WTC11 (cell line): ENCODE results near the gene PBOV1. TPM values are rescaled to one million over a fixed set of nuclear protein-coding genes. Genes with fewer than 3 reads are reported as not detected.

Experiments used
- ATAC-seq: fragments of 200-7000 bp; cut with Tn5 transposase; 2 replicates; pipeline ENCODE4 v1.10.0; 2021; ENCODE audit warnings: mild to moderate bottlenecking, moderate library complexity
- CTCF ChIA-PET: fragments of 300-600 bp; sonication (Branson Sonifier 250); formaldehyde crosslinking; loops from one replicate; lab custom pipeline; 2021; ENCODE audit warnings: antibody characterized with exemption; lab: Charles Lee
- POLR2A ChIA-PET: fragments of 350-600 bp; sonication (Branson Sonifier 250); formaldehyde crosslinking; loops from one replicate; lab custom pipeline; 2021; ENCODE audit warnings: antibody characterized with exemption; lab: Charles Lee
- DNase-seq: peaks from one replicate; pipeline ENCODE4 v3.0.0; 2021; ENCODE audit warnings: low spot score
- H3K27ac Mint-ChIP-seq: 2 replicates; pipeline ENCODE4 v1.8.0; 2021; ENCODE audit warnings: mixed read lengths
- H3K27me3 Mint-ChIP-seq: 2 replicates; pipeline ENCODE4 v1.8.0; 2021; ENCODE audit warnings: low read depth, mild to moderate bottlenecking, moderate library complexity, mixed read lengths
- H3K36me3 Mint-ChIP-seq: 2 replicates; pipeline ENCODE4 v1.8.0; 2021; ENCODE audit warnings: mixed read lengths
- H3K4me1 Mint-ChIP-seq: 2 replicates; pipeline ENCODE4 v1.8.0; 2022; ENCODE audit warnings: mixed read lengths
- H3K4me3 Mint-ChIP-seq: 2 replicates; pipeline ENCODE4 v1.8.0; 2021; ENCODE audit warnings: mild to moderate bottlenecking, moderate library complexity, mixed read lengths
- H3K9me3 Mint-ChIP-seq: 2 replicates; pipeline ENCODE4 v1.8.0; 2021; ENCODE audit warnings: mixed read lengths
- ARID4B ChIP-seq: sonication (generic); formaldehyde crosslinking; IDR thresholded peaks from 2 replicates; pipeline ENCODE4 v1.8.0; 2023; ENCODE audit warnings: missing genetic modification reagents, mild to moderate bottlenecking, borderline replicate concordance
- ESRRA ChIP-seq: sonication (generic); formaldehyde crosslinking; IDR thresholded peaks from 2 replicates; pipeline ENCODE4 v1.8.1; 2022; ENCODE audit warnings: mild to moderate bottlenecking, missing genetic modification reagents, borderline replicate concordance
- FOXP4 ChIP-seq: sonication (generic); formaldehyde crosslinking; IDR thresholded peaks from 2 replicates; pipeline ENCODE4 v1.8.0; 2022; ENCODE audit warnings: mild to moderate bottlenecking, missing genetic modification reagents
- GABPB1 ChIP-seq: sonication (generic); formaldehyde crosslinking; IDR thresholded peaks from 2 replicates; pipeline ENCODE4 v1.8.1; 2023; ENCODE audit warnings: mild to moderate bottlenecking, missing genetic modification reagents
- JUN ChIP-seq: sonication (generic); formaldehyde crosslinking; IDR thresholded peaks from 2 replicates; pipeline ENCODE4 v1.8.0; 2023; ENCODE audit warnings: mild to moderate bottlenecking, missing genetic modification reagents
- MAX ChIP-seq: sonication (generic); formaldehyde crosslinking; IDR thresholded peaks from 2 replicates; pipeline ENCODE4 v1.8.0; 2022; ENCODE audit warnings: mild to moderate bottlenecking, missing genetic modification reagents
- NFATC4 ChIP-seq: fragments of 250-450 bp; sonication (Bioruptor Pico); IDR thresholded peaks from 2 replicates; pipeline ENCODE4 v1.9.0; 2021; ENCODE audit warnings: mild to moderate bottlenecking
- NFE2L1 ChIP-seq: sonication (generic); formaldehyde crosslinking; IDR thresholded peaks from 2 replicates; pipeline ENCODE4 v1.8.1; 2023; ENCODE audit warnings: missing genetic modification reagents
- PREB ChIP-seq: sonication (generic); formaldehyde crosslinking; IDR thresholded peaks from 2 replicates; pipeline ENCODE4 v1.8.1; 2022; ENCODE audit warnings: mild to moderate bottlenecking, missing genetic modification reagents, moderate library complexity, borderline replicate concordance
- PRRX2 ChIP-seq: fragments of 250-450 bp; sonication (Bioruptor Pico); IDR thresholded peaks from 2 replicates; pipeline ENCODE4 v1.8.0; 2021; ENCODE audit warnings: mild to moderate bottlenecking
- RELA ChIP-seq: sonication (generic); formaldehyde crosslinking; IDR thresholded peaks from 2 replicates; pipeline ENCODE4 v1.8.1; 2022; ENCODE audit warnings: missing genetic modification reagents, mild to moderate bottlenecking, borderline replicate concordance
- RORB ChIP-seq: fragments of 250-450 bp; sonication (Bioruptor Pico); IDR thresholded peaks from 2 replicates; pipeline ENCODE4 v1.9.0; 2021; ENCODE audit warnings: mild to moderate bottlenecking
- ZBTB21 ChIP-seq: sonication (generic); formaldehyde crosslinking; IDR thresholded peaks from 2 replicates; pipeline ENCODE4 v1.8.1; 2023; ENCODE audit warnings: mild to moderate bottlenecking, missing genetic modification reagents, borderline replicate concordance
- ZNF423 ChIP-seq: fragments of 250-450 bp; sonication (Bioruptor Pico); IDR thresholded peaks from 2 replicates; pipeline ENCODE4 v2.1.2; 2022; ENCODE audit warnings: mild to moderate bottlenecking, moderate library complexity
- ZNF425 ChIP-seq: fragments of 250-450 bp; sonication (Bioruptor Pico); conservative IDR thresholded peaks from 2 replicates; pipeline ENCODE4 v1.9.0; 2021; ENCODE audit warnings: mild to moderate bottlenecking
- ZNF512 ChIP-seq: sonication (generic); formaldehyde crosslinking; IDR thresholded peaks from 2 replicates; pipeline ENCODE4 v1.8.1; 2022; ENCODE audit warnings: missing genetic modification reagents, borderline replicate concordance
- total RNA-seq: library from RNA; stranded (reverse); gene quantifications from 3 replicates; pipeline ENCODE4 v1.2.3, GENCODE V29; 2021
- TF ChIP-seq, protein P1 (sequence below): sonication (generic); formaldehyde crosslinking; IDR thresholded peaks from 2 replicates; pipeline ENCODE4 v1.8.1; 2023; ENCODE audit warnings: mild to moderate bottlenecking, missing genetic modification reagents, borderline replicate concordance

PBOV1 gene
- total RNA-seq, 1 experiment from 2014 or later: not detected

DNA sequence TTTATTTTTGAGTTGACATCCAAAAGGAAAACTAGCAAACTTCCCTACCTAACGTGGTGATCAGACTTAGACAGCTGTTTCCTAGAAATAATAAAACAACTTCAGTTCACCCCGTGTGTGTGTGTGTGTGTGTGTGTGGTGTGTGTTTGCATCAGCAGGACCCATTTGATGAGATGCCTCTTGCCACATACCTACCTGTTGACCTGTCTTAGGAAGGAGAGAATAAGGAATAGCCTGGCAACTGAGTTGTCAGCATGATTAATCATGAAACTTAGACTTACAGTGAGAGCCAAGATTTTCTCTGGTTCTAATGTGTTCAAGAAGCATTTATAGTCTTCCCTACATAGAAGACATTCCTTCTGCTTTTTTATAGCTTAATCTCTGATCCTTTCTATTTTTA is 16.1 kb upstream of the PBOV1 start (continued):
- TF ChIP-seq, protein P1, sequence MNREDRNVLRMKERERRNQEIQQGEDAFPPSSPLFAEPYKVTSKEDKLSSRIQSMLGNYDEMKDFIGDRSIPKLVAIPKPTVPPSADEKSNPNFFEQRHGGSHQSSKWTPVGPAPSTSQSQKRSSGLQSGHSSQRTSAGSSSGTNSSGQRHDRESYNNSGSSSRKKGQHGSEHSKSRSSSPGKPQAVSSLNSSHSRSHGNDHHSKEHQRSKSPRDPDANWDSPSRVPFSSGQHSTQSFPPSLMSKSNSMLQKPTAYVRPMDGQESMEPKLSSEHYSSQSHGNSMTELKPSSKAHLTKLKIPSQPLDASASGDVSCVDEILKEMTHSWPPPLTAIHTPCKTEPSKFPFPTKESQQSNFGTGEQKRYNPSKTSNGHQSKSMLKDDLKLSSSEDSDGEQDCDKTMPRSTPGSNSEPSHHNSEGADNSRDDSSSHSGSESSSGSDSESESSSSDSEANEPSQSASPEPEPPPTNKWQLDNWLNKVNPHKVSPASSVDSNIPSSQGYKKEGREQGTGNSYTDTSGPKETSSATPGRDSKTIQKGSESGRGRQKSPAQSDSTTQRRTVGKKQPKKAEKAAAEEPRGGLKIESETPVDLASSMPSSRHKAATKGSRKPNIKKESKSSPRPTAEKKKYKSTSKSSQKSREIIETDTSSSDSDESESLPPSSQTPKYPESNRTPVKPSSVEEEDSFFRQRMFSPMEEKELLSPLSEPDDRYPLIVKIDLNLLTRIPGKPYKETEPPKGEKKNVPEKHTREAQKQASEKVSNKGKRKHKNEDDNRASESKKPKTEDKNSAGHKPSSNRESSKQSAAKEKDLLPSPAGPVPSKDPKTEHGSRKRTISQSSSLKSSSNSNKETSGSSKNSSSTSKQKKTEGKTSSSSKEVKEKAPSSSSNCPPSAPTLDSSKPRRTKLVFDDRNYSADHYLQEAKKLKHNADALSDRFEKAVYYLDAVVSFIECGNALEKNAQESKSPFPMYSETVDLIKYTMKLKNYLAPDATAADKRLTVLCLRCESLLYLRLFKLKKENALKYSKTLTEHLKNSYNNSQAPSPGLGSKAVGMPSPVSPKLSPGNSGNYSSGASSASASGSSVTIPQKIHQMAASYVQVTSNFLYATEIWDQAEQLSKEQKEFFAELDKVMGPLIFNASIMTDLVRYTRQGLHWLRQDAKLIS (CRISPR knock-in tag): no peak

GRCh38 chr6:138231381-138231886 is 13.1 kb upstream of the PBOV1 start:
- H3K27ac Mint-ChIP-seq: no peak overlapping the region
- DNase-seq (no peak), ATAC-seq (no peak)
- H3K36me3 Mint-ChIP-seq: no peaks in the 10 kb centered on the region
- ChIA-PET POLR2A (no interaction called here), CTCF (interaction anchor here (1.2 to 1.4 kb wide), 2 partner anchors 9 to 116 kb away, joined by 3 read pairs; no protein-coding TSS in a partner anchor)
- no peak overlapping the region for H3K4me3 Mint-ChIP-seq
- H3K9me3 Mint-ChIP-seq: no peaks in the 10 kb centered on the region
- peaks cover 36% of the 10 kb centered on the region for H3K4me1 Mint-ChIP-seq
- no peaks in the 10 kb centered on the region for H3K27me3 Mint-ChIP-seq
- no peak for TF ChIP-seq GABPB1 (CRISPR knock-in tag)
- TF ChIP-seq NFATC4 (CRISPR knock-in tag): no peak
- TF ChIP-seq ARID4B (CRISPR knock-in tag): no peak
- TF ChIP-seq FOXP4: no peak
- TF ChIP-seq PREB (CRISPR knock-in tag): no peak
- TF ChIP-seq, all 79 proteins: peak for 0

- Mint-ChIP-seq H3K4me3 (no peak overlapping the region), H3K27ac (no peak overlapping the region), H3K27me3 (no peaks in the 10 kb centered on the region), H3K9me3 (no peaks in the 10 kb centered on the region), H3K4me1 (peaks cover 36% of the 10 kb centered on the region), H3K36me3 (no peaks in the 10 kb centered on the region)
- CTCF ChIA-PET: no interaction called here
- POLR2A ChIA-PET: no interaction called here
- DNase-seq (no peak), ATAC-seq (no peak)
- TF ChIP-seq RORB (no peak), JUN (no peak), ZNF512 (CRISPR knock-in tag) (no peak), NFE2L1 (CRISPR knock-in tag) (no peak), RELA (CRISPR knock-in tag) (no peak), ESRRA (CRISPR knock-in tag) (no peak), ZNF425 (CRISPR knock-in tag) (no peak), ZNF423 (CRISPR knock-in tag) (no peak), MAX (CRISPR knock-in tag) (no peak), ZBTB21 (CRISPR knock-in tag) (no peak), PRRX2 (CRISPR knock-in tag) (no peak)
Measured at GRCh38 chr6:138230759-138231380, 12.6 kb upstream of the PBOV1 start.
